Ecto neural progenitor cell (in vitro differentiated cells): ENCODE data around the gene WDPCP.
"Not testable (repeated sequence)": the region's sequence is repeated elsewhere in the genome, so short reads cannot be mapped to it uniquely, and the experiment has no call there.

Experiments
- DNase-seq: peaks from one replicate; pipeline ENCODE4 v3.0.0-alpha.2; 2018; ENCODE audit warnings: low spot score

Gene WDPCP, protein sequence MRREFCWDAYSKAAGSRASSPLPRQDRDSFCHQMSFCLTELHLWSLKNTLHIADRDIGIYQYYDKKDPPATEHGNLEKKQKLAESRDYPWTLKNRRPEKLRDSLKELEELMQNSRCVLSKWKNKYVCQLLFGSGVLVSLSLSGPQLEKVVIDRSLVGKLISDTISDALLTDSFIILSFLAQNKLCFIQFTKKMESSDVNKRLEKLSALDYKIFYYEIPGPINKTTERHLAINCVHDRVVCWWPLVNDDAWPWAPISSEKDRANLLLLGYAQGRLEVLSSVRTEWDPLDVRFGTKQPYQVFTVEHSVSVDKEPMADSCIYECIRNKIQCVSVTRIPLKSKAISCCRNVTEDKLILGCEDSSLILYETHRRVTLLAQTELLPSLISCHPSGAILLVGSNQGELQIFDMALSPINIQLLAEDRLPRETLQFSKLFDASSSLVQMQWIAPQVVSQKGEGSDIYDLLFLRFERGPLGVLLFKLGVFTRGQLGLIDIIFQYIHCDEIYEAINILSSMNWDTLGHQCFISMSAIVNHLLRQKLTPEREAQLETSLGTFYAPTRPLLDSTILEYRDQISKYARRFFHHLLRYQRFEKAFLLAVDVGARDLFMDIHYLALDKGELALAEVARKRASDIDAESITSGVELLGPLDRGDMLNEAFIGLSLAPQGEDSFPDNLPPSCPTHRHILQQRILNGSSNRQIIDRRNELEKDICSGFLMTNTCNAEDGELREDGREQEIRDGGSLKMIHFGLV

DNA sequence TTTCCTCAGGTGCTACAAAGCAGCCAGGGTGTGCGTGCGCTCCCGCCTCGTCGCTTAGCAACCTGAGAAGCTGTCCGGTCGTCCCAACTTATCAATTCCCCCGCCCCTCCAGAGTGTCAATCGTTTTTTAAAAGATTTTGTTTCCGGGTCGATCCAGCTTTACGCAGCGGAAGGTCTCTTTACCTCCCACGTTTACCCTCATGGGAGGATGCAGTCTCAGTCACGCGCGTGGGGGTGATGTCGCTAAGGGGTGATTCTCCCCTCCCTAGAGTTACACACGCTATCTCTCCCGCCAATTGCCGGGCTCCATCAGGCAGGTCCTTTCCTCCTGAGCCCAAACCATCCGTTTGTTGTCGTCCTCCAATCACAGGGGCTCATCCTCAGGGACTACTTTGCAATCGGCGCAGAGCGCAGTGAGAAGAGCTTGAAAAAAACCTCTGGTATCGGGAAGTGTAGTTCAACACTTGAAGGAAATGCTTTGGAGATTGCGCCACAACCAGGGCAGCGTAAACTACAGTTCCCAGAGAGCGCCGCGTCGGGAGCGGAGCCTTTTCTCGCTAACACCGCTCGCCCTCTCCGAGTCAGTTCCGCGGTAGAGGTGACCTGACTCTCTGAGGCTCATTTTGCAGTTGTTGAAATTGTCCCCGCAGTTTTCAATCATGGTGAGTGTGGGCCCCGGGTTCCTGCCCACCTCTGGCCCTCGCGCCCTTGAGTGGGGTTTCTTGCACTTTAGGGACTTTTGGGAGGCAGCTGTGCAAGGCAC is at the start of gene WDPCP, which contains the start of gene MDH1:
Gene WDPCP, minus strand, starts transcription at position 93 of the 763 bp plus-strand sequence. CDS start 206 bp downstream, outside the sequence.
Gene MDH1, plus strand, starts transcription at position 579 of the 763 bp plus-strand sequence. Its CDS starts 81 bp downstream, at position 660.
- peak; percentile 92 for DNase-seq

DNA sequence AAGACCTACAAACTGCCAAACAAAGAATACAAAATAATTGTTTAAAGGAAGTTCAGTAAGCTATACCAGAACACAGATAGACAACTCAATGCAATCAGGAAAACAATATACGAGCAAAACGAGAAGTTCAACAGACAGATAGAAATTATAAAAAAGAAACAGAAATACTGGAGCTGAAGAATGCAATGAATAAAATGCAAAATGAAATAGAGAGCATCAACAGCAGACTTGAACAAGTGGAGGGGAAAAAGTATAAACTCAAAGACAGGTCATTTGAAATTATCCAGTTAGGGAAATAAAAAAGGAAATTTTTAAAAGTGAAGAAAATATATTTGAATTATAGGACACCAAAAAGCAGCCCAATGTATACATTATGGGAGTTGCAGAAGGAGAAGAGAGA is 44.1 kb upstream of the WDPCP start:
- no peak for DNase-seq

DNA sequence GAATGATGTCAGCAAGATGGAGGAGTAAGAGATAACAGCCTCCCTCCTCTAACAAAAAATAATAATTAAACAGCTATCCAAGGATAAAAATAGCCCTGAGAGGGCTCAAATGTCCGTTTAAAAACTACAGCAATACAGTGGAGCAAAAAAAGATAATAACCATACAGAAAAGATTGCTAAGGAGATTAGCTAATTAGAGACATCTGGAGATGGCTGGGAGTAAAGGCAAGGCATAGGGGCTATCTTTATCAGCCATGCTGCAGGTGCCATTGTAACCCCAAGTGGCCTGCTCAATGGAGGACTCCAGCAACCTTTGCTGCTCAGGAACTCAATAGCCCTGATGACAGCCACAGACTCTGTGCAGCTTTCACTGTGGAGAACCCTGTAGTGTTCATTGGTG is 43.2 kb upstream of the WDPCP start:
- no peak for DNase-seq

DNA sequence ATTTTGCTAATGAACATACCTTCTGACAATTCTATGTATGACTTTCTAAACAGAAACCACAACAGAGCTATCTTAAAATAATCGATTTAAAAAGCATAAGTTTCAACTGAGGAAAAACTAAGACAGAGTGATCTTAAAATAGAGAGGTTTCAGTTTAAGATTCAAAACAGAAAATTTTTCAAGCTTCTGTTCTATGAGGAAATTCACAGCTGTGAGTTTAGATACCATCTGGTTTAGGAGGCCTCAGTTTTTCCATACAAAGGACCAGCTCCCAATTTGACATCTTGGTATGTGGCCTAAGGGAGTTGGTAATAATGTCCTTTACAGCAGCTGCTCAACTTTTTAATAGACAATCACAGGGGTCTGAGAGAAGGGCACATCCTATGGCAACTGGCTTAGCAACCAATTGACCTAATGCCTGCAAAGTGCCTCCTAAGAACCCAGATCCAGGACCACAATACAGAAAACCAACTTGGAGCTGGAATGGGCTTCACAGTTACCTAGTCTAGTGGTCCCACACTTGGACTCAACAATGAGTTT is 40.2 kb upstream of the WDPCP start:
- no peak for DNase-seq

DNA sequence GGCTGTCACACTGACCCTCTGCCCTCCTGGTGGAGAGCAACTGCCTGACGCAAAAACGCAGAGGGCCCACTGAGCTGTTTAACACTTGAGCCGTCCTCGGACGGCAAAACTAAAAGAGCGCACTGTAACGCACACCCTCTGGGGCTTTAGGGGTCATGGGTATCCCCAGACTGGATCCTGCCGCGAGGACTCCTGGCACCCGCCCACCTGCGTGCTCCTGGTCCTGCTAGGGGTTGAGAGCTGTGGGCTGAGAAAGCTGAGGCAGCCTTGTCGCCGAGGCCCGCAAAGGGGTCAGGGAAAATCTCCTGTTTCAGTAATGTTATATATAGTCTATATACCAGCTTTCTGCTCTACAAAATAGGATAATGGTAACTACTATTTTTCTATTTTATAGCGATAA is 39.6 kb upstream of the WDPCP start:
- no peak for DNase-seq

DNA sequence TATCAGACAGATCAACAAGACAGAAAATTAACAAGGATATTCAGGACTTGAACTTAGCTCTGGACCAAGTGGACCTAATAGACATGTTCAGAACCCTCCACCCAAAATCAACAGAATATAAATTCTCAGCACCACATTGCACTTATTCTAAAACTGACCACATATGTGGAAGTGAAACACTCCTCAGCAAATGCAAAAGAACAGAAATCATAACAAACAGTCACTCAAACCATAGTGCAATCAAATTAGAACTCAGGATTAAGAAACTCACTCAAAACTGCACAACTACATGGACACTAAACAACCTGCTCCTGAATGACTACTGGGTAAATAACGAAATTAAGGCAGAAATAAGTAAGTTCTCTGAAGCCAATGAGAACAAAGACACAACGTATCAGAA is 35.5 kb upstream of the WDPCP start:
- not testable (repeated sequence) for DNase-seq

DNA sequence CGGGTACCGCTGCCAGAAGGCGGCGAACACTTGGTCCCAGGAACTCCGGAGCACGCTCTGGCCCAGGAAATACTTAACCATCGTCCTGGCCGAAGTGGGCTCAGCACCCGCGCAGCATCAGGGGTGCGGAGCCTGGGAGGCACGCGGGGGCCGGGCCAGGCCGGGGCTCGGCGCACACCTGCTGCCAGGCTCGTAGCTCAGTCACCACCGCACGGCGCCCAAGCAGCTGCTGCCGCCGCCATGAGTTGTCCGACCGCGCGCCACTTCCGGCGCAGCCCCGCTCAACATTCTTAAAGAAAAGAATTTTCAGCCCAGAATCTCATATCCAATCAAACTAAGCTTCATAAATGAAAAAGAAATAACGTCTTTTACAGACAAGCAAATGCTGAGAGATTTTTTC is 34.5 kb upstream of the WDPCP start:
- DNase-seq: no peak

DNA sequence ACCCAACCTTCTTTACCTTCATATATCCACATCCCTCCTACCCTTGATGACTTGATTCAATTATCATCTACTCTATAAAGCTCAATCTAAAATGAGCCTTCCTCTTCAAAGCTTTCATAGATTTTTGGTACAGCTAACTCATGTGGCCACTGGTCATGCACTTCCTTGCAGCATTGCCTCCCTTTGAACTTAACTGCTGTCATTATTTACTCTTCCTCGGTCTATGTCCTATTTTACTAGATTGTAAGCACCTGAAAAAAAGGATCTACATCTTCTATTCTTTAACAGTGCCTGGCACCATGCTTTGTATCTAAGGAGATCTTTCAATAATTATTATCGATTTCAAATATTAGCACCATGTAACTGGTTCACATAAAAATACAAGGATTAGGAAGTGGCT is 31.1 kb upstream of the WDPCP start:
- no peak for DNase-seq

DNA sequence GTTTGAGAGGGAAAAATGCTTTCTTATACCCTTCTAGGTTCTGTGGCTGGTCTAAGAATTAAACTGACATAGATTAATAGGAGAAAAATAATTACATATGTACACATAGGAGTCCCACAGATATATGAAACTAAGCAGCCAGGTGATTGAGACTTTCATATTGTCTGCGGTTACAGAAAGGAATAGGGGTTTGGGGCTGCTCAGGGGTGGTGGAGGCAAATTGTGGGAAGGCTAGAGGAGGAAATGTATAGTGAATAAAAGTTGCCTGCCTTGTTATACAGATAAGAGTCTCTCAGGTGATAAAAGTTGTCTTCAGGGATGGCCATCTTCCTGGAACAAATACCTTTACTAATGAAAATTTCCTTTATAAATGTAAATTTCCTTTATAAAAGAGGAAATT is 29.1 kb upstream of the WDPCP start:
- no peak for DNase-seq

DNA sequence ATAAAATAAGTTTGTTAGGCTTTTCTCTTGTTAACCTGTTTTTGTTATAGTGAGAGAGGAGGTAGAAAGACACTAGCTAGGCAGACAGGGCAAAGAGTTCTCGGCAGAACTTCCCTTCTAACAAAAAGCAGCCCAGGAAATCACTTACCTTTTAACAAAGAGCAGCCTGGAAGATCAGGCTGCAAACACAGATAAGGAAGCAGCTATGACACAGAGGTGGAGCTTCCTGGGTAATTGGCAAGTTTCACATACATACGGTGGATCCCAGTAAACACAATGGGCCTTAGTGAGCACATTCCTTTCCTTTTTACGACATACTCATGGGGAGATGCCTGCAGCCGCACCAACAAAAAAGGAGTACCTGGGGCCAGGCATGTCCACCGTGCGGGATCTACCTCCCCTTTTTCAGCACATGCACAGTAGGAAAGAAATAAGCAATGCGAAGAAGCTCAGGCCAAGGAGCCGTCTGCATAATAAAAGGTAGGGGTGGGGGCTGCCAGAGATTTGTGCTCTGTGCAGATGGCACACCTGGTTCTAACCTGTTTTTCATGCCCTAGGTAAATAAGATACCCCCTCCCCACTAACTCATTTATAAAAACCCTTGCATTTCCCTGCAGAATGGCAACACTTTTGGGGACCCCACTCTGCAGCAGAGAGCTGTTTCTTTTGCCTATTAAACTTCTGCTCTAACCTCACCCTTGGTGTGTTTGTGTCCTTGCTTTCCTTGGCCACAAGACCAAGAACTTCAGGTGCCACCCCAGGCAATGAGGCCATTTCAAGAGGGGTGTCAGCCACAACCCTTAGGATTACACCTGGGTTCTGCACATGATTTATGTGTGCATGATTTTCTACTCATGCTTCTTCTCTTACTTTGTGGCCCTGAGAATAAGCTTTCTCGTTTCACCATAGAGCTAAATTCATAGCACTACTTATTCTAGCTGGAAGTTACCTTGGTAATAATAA is 27.0 kb upstream of the WDPCP start:
- DNase-seq: peak; percentile 55

DNA sequence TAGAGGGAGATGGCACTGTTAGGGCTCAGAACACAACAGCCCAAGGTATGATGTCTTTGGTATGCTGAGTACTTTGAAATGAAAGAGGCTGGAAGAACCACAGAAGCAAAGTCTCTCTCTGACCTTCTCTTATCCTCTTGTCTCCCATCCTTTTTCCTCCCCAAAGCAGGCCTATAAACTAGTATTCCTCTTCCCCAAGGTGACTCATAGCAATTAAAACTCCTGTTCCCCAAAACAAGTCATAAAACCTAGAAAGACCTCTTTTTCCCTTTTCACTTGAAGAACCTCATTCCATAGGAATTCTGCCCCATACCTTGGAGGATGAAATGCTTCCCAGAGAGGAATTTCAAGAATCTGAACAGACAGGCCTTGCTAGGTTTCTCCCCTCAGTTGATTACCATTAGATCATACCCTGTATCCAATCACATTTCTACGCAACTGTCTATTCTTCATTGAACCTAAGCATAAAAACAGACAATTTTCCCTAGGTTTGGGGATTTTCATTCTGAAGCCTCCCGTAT is 26.2 kb upstream of the WDPCP start:
- no peak for DNase-seq

DNA sequence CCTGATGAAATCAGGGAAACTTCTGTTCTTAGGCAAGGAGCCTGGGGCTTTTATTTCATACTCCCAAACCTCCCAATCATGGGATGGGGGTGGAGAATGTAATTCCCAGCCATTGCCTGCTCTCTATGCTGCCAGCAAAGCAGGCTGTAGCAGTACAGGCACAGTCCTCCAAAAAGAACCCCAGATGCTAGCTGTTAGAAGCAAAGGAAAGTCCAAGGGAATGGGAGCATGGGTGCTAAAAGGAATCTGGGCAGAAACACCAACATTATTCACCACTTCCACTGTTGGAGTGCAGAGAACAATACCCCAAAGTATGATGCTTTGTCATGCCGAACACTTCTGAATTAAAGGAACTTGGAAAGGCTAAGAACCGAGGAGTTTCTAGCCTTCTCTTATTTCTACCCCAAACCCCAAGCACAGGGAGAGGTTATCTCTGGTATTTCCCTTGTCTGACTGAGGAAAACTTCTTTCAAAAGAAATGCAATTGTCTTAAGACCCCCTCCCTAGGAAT is 25.2 kb upstream of the WDPCP start:
- no peak for DNase-seq

DNA sequence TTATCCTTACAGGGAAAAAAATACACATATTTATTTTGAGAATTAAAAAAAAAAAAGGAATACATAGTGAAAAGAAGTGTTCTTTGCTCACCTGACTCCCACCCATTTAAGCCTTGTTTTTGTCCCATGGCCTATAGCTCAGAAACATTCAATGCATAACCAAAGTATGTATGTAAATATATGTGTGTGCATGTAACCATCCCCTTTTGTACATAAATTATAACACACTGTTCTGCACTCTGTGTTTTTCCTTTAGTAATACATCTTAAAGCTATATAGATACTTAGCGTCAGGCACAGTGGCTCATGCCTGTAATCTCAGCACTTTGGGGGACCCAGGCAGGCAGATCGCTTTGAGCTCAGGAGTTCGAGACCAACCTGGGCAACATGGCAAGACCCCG is 22.2 kb upstream of the WDPCP start:
- DNase-seq: no peak

DNA sequence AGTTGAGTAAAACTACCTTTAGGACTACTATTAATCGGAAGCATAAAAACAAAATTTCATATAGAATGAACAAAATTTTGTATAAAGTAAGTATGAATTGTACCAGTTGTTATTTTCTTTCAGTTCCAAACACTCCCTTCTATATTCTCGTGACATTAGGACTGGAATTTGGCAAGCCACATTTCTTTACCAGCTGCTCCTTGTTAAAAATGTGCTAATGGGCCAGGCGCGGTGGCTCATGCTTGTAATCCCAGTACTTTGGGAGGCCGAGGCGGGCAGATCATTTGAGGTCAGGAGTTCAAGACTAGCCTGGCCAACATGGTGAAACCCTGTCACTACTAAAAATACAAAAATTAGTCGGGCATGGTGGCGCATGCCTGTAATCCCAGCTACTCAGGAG is 20.6 kb upstream of the WDPCP start:
- DNase-seq: not testable (repeated sequence)

DNA sequence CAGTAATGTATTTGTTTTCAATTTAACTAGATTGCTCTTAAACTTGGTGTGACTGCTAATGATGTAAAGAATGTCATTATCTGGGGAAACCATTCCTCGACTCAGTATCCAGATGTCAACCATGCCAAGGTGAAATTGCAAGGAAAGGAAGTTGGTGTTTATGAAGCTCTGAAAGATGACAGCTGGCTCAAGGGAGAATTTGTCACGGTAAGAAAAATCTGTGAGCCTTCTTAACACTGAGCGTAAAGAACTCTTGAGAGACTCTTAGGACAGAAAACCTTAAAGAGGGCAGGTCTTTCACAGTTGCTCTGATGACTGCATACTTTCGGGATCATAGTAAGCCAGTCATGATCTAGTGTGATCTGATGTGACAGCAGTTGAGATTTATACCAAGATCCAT is 16.4 kb upstream of the WDPCP start:
- DNase-seq: no peak

DNA sequence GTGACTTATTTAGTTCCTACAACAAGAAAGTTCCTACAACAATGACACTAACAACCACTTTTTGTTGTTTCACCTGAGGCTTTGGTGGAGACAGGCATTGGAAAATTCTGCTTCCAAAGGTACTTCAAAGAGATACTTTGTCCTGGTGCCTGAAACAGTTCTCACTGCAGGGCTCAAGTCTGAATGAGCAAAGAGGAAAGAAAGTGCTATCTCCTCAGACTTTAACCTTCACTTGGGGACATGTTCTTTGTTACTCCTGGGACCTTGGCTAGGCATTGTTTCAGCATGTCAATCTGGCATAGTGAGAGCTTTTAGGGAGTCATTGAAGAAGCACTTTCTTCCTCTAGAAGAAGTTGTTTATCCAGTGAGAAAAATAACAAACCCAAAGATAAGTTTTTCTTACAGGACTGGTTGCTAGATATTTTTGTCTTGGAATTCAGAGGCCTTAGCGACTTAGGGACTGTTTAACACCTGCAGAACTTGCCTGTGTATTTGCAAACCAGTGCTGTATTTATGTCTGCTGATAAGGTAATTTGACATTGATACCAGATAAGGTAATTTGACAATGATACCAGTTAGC is 12.7 kb upstream of the WDPCP start:
- DNase-seq: no peak

DNA sequence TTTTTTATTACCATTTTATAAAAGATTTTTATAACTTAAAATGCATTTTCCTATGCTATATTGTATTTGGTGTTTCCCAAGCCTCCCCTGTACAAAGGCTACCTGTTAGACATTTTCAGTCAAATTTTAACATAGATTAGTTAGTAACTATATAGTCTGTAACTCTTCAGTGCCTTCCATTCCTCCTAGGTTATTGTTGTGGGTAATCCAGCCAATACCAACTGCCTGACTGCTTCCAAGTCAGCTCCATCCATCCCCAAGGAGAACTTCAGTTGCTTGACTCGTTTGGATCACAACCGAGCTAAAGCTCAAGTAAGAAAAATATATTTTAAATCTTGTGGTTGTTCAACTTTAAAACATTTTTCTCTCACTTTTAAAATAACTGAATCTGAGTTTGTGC is 10.7 kb upstream of the WDPCP start:
- no peak for DNase-seq

DNA sequence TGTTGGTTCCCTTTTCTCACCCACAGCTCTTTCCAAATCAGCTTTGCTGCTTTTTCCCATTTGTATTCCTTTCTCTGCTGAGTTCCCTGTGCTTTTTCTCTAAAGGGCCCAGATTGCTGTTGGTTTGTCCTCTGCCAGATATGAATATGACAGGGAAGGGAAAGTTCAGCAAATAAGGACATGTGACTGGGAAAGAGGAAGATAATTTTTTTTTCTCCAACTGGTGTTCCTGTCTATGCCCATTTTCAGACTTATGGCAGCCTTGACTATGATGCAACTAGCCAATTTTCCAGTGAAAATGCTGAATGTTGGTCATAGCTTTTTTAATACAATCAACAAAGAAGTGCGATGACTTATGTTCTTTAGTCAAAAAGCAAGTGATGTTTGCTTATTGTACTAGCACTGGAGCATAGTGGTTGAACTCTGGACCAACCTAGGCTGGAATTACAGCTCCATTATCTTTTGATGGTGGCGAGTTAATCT is 8.2 kb upstream of the WDPCP start:
- no peak for DNase-seq

DNA sequence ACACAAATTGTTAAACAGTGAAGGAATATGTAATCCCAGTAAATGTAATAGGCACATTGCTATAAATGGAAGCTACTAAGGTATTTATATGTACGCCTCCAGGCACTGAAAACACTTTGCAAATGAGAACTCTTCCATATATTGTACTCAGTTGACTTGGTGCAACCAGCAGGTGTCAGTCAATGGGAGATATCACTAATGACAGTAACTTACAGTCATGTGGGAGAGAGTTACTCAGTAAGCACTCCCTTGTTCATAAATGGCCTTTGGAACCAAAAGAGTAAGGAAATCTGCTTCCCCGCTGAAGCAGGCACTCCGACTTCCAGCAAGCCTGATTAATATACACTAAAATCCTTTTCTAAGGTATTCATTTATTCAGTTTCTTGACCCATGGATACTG is 6.4 kb upstream of the WDPCP start:
- no peak for DNase-seq

DNA sequence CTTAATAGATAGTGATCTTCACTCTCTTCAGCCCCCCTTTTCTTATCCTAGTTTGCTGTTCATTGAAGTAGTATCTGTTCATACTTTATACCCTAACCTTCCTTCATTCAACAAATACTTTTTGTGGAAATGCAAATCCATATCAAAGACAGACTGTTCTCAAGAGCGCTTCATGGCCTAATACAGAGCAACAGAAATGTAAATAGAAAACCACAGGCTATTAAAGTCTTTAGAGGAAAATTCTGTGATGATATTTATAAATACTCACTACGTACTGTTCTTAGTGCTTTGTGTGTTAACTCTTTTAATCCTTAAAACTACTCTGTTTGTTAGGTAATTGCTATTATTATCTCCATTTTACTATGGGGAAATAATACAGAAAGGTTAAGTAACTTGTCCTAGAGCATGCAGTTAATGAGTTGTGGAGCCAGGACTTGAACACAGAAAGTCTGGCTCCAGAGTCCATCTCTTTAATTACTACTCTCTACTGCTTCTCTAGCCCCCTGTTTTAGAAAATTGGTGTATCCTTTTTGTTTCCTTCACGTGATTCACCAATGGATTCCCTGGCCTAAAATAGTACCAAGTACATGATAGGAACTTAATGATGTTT is 3.4 kb upstream of the WDPCP start:
- DNase-seq: no peak
